ENCODE results near the gene PAK5. TPM values are rescaled to one million over a fixed set of nuclear protein-coding genes. Genes with fewer than 3 reads are reported as not detected.

PAK5 gene
- total RNA-seq, 4 donors from 2014 or later, result 0.04 to 0.34 (median 0.24) TPM

- peaks cover 0 to 9% (median 0%) of the 10 kb centered on the region in 3 donors for H3K4me1 ChIP-seq
- intact Hi-C loops (cut with DNase I), result loop anchor here (5.0 to 10.0 kb wide), 3 partner anchors 299 to 479 kb away; no protein-coding TSS in a partner anchor
- no peaks in the 10 kb centered on the region for H3K9me3 ChIP-seq
- H3K36me3 ChIP-seq, result no peaks in the 10 kb centered on the region
- 48 to 74% methylated on average over 6 to 7 of the region's 8 CpGs for WGBS, 2 donors
- H3K27ac ChIP-seq, result no peak overlapping the region
- TF ChIP-seq CTCF (IDR thresholded peaks at IDR 0.05), result no peak
- no peak for TF ChIP-seq POLR2A (IDR thresholded peaks at IDR 0.05)
- H3K27me3 ChIP-seq, result peaks cover 0 to 5% (median 0%) of the 10 kb centered on the region in 4 donors
- no peak for DNase-seq
- H3K4me3 ChIP-seq, result no peak overlapping the region
Measured at GRCh38 chr20:9615766-9616454, 223.0 kb downstream of the PAK5 start.

- intact Hi-C loops (cut with DNase I), result loop anchor here (5.0 to 10.0 kb wide), 3 partner anchors 300 to 480 kb away; no protein-coding TSS in a partner anchor
- TF ChIP-seq POLR2A (IDR thresholded peaks at IDR 0.05) (no peak), CTCF (IDR thresholded peaks at IDR 0.05) (no peak)
Measured at GRCh38 chr20:9615118-9615517, 223.8 kb downstream of the PAK5 start.

GRCh38 chr20:9613871-9614270 lies 225.0 kb downstream of the PAK5 start:
- H3K4me1 ChIP-seq, result peaks cover 0 to 9% (median 0%) of the 10 kb centered on the region in 3 donors
- H3K27me3 ChIP-seq, result peaks cover 0 to 5% (median 0%) of the 10 kb centered on the region in 4 donors
- WGBS, 2 donors, result 59% methylated on average over 4 of the region's 4 CpGs
- no peak overlapping the region for H3K27ac ChIP-seq
- TF ChIP-seq CTCF (IDR thresholded peaks at IDR 0.05) (no peak), POLR2A (IDR thresholded peaks at IDR 0.05) (no peak)
- no peak for DNase-seq
- intact Hi-C loops (cut with DNase I), result loop anchor here (5.0 to 10.0 kb wide), 3 partner anchors 207 to 481 kb away; no protein-coding TSS in a partner anchor
- no peak overlapping the region for H3K4me3 ChIP-seq
- no peaks in the 10 kb centered on the region for H3K9me3 ChIP-seq
- H3K36me3 ChIP-seq, result no peaks in the 10 kb centered on the region

More at GRCh38 chr20:9615118-9615517, 223.8 kb downstream of the PAK5 start:
- Histone ChIP-seq H3K36me3 (no peaks in the 10 kb centered on the region), H3K4me3 (no peak overlapping the region), H3K27ac (no peak overlapping the region), H3K4me1 (peaks cover 0 to 9% (median 0%) of the 10 kb centered on the region in 3 donors), H3K9me3 (no peaks in the 10 kb centered on the region), H3K27me3 (peaks cover 0 to 5% (median 0%) of the 10 kb centered on the region in 4 donors)
- DNase-seq, result no peak
- 64 to 70% methylated on average over 4 of the region's 4 CpGs for WGBS, 2 donors

- no peak for DNase-seq
- TF ChIP-seq CTCF (IDR thresholded peaks at IDR 0.05) (no peak), POLR2A (IDR thresholded peaks at IDR 0.05) (no peak)
- Histone ChIP-seq H3K27me3 (peaks cover 0 to 5% (median 0%) of the 10 kb centered on the region in 4 donors), H3K9me3 (no peaks in the 10 kb centered on the region), H3K4me3 (no peak overlapping the region), H3K4me1 (peaks cover 0 to 5% (median 0%) of the 10 kb centered on the region in 3 donors), H3K36me3 (no peaks in the 10 kb centered on the region), H3K27ac (no peak overlapping the region)
- intact Hi-C loops (cut with DNase I), result loop anchor here (5.0 to 10.0 kb wide), 3 partner anchors 205 to 483 kb away; no protein-coding TSS in a partner anchor
- 80 to 94% methylated on average over 6 to 7 of the region's 9 CpGs for WGBS, 2 donors
Measured at GRCh38 chr20:9611921-9612320, 227.0 kb downstream of the PAK5 start.

GRCh38 chr20:9610665-9611064 lies 228.2 kb downstream of the PAK5 start:
- intact Hi-C loops (cut with DNase I), result loop anchor here (5.0 to 10.0 kb wide), 3 partner anchors 203 to 484 kb away; no protein-coding TSS in a partner anchor
- 73 to 77% methylated on average over 7 of the region's 7 CpGs for WGBS, 2 donors
- no peak overlapping the region for H3K27ac ChIP-seq
- no peaks in the 10 kb centered on the region for H3K9me3 ChIP-seq
- no peaks in the 10 kb centered on the region for H3K27me3 ChIP-seq
- no peaks in the 10 kb centered on the region for H3K36me3 ChIP-seq
- H3K4me1 ChIP-seq, result no peaks in the 10 kb centered on the region
- TF ChIP-seq CTCF (IDR thresholded peaks at IDR 0.05) (no peak), POLR2A (IDR thresholded peaks at IDR 0.05) (no peak)
- no peak for DNase-seq
- H3K4me3 ChIP-seq, result no peak overlapping the region

Measured in esophagus squamous epithelium (tissue), 5 donors.